Right ventricle myocardium inferior (tissue), 1 donor: ENCODE measurements around the gene KHNYN. TPM values are rescaled to one million over a fixed set of nuclear protein-coding genes. Genes with fewer than 3 reads are reported as not detected.
"Not testable (repeated sequence)": the region's sequence is repeated elsewhere in the genome, so short reads cannot be mapped to it uniquely, and the experiment has no call there.

Experiments
- ATAC-seq: fragments of 200-7000 bp; cut with Tn5 transposase; one replicate; pipeline ENCODE4 v1.9.1; 2020; ENCODE audit warnings: mild to moderate bottlenecking, moderate library complexity
- DNase-seq: peaks from one replicate; pipeline ENCODE4 v3.0.0; 2021; ENCODE audit errors: missing footprints
- intact Hi-C: fragments of 100-400 bp; cut with DNase I; formaldehyde crosslinking; loops from one replicate; pipeline ENCODE4 v1.11.0; 2022
- long read RNA-seq: library from polyadenylated mRNA; unstranded; transcript quantifications from one replicate; pipeline ENCODE4 v2.0.0, GENCODE V29; 2021
- total RNA-seq: library from RNA; stranded (reverse); fragmentation: NEBNext Ultra II Directional; extraction: Animal tissue kit (Norgen Biotek cat#: 25700); gene quantifications from one replicate; pipeline ENCODE4 v1.2.1, GENCODE V29; 2021
- donor health status: DM: no; HTN: yes; CAD: no; lungs with severe emphysema.

The KHNYN gene
- total RNA-seq: 23.3 TPM
- long read RNA-seq, transcript KHNYN-202 (8 exons, 3,359 nt): major isoform, 13 of 19 reads
- long read RNA-seq, partial matches to known transcripts: 2 of 19 reads
- long read RNA-seq, other reads (novel, unspliced or antisense): 1 of 19 reads

GRCh38 chr14:24429395-24430142 is at the start of gene KHNYN, which contains the start of gene CBLN3:
TSS of gene KHNYN (plus strand) at chr14:24429954. CDS start at chr14:24430731, 777 bp downstream.
TSS of gene CBLN3 (minus strand) at chr14:24429668. CDS start at chr14:24429054, 614 bp downstream.
- DNase-seq: peak; percentile 97
- peak; percentile 89 for ATAC-seq
- intact Hi-C loops: loop anchor here (2.0 to 10.0 kb wide), 3 partner anchors 27 to 285 kb away; partner anchors contain the start of genes ADCY4, EMC9, PSME2 and RNF31

- intact Hi-C loops: no loop called here
These were observed 48.2 kb upstream of the KHNYN start for GRCh38 chr14:24381363-24382063.

GRCh38 chr14:24382064-24382371 is 47.7 kb upstream of the KHNYN start:
- no peak for DNase-seq
- ATAC-seq: peak; percentile 19
- intact Hi-C loops: no loop called here

More at GRCh38 chr14:24381363-24382063, 48.2 kb upstream of the KHNYN start:
- DNase-seq (no peak), ATAC-seq (no peak)

- DNase-seq (no peak), ATAC-seq (no peak)
- intact Hi-C loops: no loop called here
These were observed 45.6 kb upstream of the KHNYN start for GRCh38 chr14:24384169-24384568.

- DNase-seq: no peak
- intact Hi-C loops: no loop called here
- ATAC-seq: no peak
These were observed 44.2 kb upstream of the KHNYN start for GRCh38 chr14:24385524-24385923.

GRCh38 chr14:24387009-24387345 is 42.8 kb upstream of the KHNYN start:
- ATAC-seq (no peak), DNase-seq (no peak)
- intact Hi-C loops: no loop called here

- ATAC-seq, DNase-seq, intact Hi-C loops: not testable (repeated sequence)
These were observed 42.2 kb upstream of the KHNYN start for GRCh38 chr14:24387579-24387978.

GRCh38 chr14:24388474-24389179 is 41.1 kb upstream of the KHNYN start:
- ATAC-seq (no peak), DNase-seq (no peak)
- intact Hi-C loops: no loop called here

- no peak for DNase-seq
- intact Hi-C loops: no loop called here
- ATAC-seq: no peak
These were observed 40.4 kb upstream of the KHNYN start for GRCh38 chr14:24389226-24389848.

GRCh38 chr14:24390701-24391468 is 38.9 kb upstream of the KHNYN start:
- intact Hi-C loops: no loop called here
- no peak for ATAC-seq

GRCh38 chr14:24392325-24393091 is 37.2 kb upstream of the KHNYN start:
- DNase-seq (no peak), ATAC-seq (no peak)
- intact Hi-C loops: no loop called here

More at GRCh38 chr14:24390701-24391468, 38.9 kb upstream of the KHNYN start:
- no peak for DNase-seq

- ATAC-seq (no peak), DNase-seq (no peak)
- intact Hi-C loops: no loop called here
These were observed 35.5 kb upstream of the KHNYN start for GRCh38 chr14:24394275-24394674.

- DNase-seq: no peak
- intact Hi-C loops: no loop called here
- no peak for ATAC-seq
These were observed 33.9 kb upstream of the KHNYN start for GRCh38 chr14:24395609-24396582.

GRCh38 chr14:24397639-24398292 is 32.0 kb upstream of the KHNYN start:
- no peak for ATAC-seq
- DNase-seq: no peak
- intact Hi-C loops: loop anchor here (1.0 kb wide), 1 partner anchor 30 kb away; no protein-coding TSS in a partner anchor

GRCh38 chr14:24398293-24398652 is 31.5 kb upstream of the KHNYN start:
- no peak for DNase-seq
- intact Hi-C loops: loop anchor here (1.0 kb wide), 1 partner anchor 31 kb away; no protein-coding TSS in a partner anchor

More at GRCh38 chr14:24398293-24398652, 31.5 kb upstream of the KHNYN start:
- peak; percentile 60 for ATAC-seq
